GM10266 (cell line): ENCODE measurements around the gene ZACN.

ENCODE experiments used
- DNase-seq: peaks from one replicate; pipeline ENCODE4 v3.0.0; 2012; ENCODE audit errors: extremely low spot score
- TF ChIP-seq, protein P1 (sequence below): IDR thresholded peaks from 2 replicates; pipeline ENCODE4 v1.5.1; 2012; ENCODE audit warnings: mild to moderate bottlenecking, low read depth; ENCODE audit not compliant: control insufficient read depth, insufficient read depth; ENCODE audit errors: missing control alignments

ZACN gene

DNA sequence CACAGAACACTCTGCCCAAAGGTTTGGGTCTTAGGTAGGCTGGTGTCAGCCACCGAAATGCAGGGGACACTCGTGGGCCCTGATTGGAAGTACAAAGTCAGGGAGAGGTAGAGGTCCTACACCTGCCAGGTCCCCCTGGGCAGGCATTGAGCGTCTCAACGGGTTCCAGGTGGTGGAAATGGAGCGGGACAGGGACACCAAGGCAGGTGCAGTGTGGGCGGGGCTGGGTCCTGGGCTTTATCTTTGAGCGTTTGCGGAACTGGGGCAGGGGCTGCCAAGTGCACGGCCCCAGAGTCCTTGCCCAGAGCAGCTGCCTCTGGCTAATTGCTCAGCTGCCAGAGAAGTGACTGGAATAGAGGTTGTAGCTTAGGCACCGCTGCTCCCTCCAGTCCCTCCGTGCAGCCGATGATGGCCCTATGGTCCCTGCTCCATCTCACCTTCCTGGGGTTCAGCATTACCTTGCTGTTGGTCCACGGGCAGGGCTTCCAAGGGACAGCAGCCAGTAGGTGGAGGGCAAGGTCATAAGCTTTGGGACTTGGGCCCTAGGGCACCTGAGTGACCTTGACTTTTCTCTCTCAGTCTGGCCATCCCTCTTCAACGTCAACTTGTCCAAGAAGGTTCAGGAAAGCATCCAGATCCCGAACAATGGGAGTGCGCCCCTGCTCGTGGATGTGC, at the start of gene ZACN:
TSS of gene ZACN (plus strand) at position 323 of the 675 bp plus-strand sequence. CDS start at position 406, 83 bp downstream.
- no peak for DNase-seq
- TF ChIP-seq, protein P1, sequence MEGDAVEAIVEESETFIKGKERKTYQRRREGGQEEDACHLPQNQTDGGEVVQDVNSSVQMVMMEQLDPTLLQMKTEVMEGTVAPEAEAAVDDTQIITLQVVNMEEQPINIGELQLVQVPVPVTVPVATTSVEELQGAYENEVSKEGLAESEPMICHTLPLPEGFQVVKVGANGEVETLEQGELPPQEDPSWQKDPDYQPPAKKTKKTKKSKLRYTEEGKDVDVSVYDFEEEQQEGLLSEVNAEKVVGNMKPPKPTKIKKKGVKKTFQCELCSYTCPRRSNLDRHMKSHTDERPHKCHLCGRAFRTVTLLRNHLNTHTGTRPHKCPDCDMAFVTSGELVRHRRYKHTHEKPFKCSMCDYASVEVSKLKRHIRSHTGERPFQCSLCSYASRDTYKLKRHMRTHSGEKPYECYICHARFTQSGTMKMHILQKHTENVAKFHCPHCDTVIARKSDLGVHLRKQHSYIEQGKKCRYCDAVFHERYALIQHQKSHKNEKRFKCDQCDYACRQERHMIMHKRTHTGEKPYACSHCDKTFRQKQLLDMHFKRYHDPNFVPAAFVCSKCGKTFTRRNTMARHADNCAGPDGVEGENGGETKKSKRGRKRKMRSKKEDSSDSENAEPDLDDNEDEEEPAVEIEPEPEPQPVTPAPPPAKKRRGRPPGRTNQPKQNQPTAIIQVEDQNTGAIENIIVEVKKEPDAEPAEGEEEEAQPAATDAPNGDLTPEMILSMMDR = no peak

DNA sequence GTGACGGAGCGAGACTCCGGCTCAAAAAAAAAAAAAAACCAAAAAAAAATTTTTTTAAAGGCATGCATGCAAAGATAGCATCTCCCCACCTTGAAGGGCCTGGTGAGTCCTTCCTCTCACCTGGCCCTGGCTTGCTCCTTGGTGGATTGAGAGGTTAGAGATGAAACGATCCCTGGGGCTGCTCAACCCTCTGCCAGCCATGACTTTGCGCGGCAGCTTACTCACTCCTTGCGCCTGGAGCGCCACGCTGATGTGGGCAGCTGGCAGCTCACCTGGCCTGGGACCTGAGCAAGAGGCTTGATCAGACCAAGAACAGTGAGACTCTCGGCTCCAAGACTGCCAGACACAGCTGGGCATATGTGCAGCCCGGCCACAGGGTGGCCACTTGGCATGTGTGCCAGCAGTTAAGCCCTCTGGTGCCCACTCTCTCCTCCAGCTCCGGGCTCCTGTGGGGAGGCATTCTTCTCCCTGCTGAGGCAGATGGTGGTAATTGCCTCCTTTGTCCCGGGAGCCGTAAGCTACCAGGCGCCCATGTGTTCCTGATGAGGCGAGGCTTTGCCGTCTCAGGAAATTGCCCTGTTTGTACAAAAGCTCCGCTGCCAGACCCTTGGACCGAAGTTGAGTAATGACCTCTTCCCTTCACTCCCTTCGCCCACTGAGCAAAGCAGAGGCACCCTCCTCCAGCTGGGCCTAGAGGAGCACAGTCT, 46.8 kb upstream of the ZACN start:
- no peak for DNase-seq
- TF ChIP-seq, protein P1 = no peak

DNA sequence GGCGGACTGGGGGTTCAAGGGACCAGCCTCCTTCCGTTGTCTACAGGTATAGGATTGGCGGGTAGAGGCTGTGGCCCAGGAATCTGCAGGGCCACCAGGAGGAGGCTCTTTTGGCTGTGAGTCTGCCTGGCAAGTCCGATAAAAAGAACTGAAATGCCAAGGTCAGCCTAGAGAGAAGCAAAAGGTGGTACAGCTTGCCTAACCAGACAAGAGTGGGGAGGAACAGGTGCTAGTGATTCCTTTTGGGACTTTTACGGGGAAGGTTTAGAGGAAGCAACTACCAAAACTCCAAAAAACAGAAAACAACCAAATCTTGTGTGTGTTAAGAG, 46.2 kb upstream of the ZACN start:
- TF ChIP-seq, protein P1 = no peak
- DNase-seq = no peak

DNA sequence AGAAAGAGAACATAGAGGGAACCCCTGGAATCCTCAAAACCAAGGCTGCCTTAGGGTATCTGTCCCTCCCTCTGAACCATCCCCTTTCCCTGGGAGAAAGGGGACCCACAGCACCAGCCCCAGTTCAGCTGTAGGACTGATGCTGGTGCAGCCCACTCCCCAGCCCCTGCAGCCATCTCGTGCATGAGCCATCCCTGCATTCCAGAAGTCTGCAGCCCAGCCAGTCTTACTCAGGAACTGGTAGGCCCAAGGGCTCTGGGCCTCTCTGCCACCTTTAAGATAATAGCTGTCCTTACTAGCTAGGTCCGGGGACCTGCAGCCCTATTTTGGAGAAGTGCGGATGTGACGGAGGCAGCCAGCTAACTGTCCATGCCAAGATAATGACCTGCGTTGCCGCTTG, 45.8 kb upstream of the ZACN start:
- TF ChIP-seq, protein P1 = no peak
- no peak for DNase-seq

DNA sequence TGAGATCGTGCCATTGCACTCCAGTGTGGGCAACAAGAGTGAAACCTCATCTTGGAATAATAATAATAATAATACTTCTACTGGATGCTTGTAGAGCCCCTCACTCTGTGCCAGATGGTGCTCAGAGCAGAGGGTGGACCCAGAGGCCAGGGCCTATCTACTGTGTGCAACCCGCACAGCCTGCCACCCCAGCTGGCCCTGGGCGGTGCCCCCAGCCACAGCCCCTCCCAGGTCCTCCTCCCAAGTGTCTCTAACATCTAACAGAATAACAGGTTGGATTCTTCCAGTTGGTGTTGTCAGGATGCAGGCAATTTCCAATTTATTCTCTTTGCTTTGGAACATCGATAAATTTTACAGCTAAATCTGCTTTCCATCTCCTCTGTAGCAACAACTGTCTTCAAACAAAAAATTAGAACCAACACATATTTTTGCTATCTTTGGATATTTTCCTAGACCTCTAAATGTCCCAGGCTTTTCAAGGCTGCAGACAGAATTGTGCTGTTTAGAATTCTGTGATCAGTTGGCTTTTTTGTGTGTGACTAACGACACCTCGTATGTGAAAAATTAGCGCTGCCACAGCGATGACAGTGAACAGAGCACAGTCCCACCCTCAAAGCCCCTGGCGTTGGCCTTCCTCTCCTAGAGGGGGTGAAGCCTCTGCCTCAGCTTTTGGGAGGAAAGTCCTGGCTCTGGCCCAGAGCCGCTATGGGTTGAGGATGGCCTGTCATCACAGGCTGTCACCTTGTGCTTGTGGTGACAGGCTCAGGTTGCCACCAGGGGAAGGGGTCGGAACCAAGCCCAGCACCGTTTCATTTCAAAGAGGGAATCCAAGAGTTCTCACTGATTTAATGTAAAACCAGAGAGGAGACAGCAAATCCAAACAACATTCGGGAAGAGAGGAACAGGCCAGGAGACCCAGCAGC, 44.3 kb upstream of the ZACN start:
- TF ChIP-seq, protein P1 = no peak
- no peak for DNase-seq

DNA sequence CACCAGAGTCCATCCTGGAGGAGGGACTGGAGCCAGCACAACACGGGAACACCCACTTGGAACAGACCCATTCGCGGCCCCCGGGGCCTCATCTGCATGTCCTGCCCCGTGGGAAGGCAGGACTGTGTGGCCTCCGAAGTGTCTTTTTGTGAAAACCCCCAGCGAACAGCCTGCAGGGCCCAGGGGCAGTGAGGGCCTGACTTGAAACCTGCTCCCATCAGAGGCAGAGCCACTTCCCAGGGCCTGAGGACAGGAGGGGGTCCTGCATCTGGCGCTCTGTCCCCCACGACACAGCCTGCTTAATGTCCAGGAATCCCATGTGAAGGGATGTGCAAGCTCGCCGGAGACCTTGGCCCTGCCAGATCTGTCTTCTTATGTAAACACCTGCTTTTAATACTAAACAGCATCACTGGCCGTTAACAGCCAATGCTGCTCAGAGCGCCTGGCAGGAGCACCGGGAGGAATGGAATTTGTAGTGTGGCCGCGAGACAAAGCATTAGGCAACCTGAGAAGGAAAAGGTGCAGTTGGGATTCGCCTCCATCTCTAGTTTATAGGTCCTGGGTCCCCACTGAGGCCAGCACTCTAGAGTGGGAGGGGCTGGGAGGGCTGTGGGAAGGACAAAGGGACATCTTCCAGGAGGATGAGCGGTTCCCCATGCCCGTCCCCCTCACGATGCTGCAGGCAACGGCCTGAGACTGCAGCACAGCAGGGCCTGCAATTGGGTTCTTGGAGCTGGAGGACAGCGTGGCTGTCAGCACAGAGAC, 42.3 kb upstream of the ZACN start:
- DNase-seq = no peak
- TF ChIP-seq, protein P1 = no peak
